Left renal pelvis (tissue), 4 donors: ENCODE results near the gene C21orf91. TPM values are rescaled to one million over a fixed set of nuclear protein-coding genes. Genes with fewer than 3 reads are reported as not detected.
"Not testable (repeated sequence)": the region's sequence is repeated elsewhere in the genome, so short reads cannot be mapped to it uniquely, and the experiment has no call there.

Experiments
- DNase-seq, 4 donors: peaks; one replicate each; pipeline ENCODE4 v3.0.0-alpha.2; 2013; ENCODE audit warnings: low read depth in 4 of 4, low spot score in 3 of 4
- polyA plus RNA-seq, 4 donors: library from polyadenylated mRNA; unstranded; fragments of 120-200 nt; gene quantifications; one replicate each; pipeline ENCODE4 v1.2.1, GENCODE V29; 2013; ENCODE audit not compliant: insufficient read length in 4 of 4

C21orf91 gene
- polyA plus RNA-seq, 4 donors = 25.6 to 33.6 (median 25.8) TPM

GRCh38 chr21:17781524-17781923, 37.6 kb downstream of the C21orf91 start:
- DNase-seq = no peak

GRCh38 chr21:17780539-17780938, 38.6 kb downstream of the C21orf91 start:
- no peak for DNase-seq

DNA sequence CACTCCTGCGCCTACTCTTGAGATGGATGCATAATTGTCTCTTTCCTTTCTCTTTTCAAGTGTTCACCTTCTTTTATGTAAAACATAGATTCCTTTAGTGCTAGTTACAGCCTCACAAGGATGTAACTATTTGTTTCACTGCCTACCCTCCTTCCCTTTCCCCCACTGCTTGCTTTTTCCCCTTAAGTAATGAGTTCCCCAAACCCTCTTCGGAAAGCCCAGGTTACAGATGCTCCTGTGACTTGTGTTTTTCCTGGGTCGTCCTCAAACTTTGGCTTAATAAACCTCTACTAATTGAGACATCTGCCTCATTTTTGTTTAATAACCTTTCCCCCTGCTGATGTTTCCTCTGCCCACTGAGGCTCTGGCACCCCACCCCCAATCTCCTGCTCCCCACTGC, 39.2 kb downstream of the C21orf91 start:
- DNase-seq = no peak

DNA sequence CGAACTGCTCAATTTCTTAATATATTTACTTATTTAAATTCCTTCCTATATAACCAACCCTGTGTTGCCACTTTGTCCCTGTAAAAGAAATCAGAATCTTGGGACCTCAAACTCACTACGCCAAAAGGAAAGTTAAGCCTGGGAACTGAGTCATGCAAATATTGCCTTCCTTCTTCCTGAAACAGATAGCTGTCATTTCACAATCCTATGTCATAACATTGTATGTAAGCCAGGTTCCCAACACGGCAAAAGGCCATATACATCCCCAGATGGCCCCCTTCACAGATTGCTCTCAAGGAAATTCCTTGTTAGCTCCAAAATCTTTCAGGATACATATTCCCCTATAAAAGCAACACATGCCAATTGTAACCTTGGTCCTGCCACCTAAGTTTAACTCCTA, 39.7 kb downstream of the C21orf91 start:
- DNase-seq = no peak

DNA sequence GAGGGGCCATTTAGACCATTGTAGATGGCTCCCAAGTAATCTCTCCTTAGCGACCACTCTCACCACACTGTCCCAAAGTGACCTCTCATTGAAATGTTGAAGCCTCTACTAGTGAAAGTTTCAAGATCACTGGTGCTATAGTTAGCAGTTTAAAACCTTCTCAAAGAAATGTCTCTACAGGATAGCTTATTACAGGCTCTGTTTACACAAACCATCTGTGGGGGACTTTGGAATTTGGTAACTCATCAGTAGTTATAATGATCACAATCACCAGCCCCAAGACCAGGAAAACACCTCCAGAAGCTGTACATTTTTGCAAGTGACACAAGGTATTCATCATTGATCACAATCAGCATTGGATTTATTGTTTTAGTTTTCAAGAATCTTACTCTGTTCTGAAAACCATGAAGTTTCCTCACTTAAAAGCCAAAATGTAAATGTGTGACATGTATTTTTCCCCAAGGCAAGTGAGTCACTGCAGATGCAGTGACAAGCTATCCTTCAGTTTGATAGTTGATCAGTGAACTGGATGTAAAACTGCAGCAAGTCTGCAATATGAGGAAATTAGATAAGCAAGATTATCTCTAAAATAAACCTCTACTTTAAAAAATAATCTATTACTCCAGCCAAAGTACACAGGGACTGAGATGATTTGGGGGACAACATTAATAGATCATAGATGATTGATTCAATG, 41.9 kb downstream of the C21orf91 start:
- no peak for DNase-seq

DNA sequence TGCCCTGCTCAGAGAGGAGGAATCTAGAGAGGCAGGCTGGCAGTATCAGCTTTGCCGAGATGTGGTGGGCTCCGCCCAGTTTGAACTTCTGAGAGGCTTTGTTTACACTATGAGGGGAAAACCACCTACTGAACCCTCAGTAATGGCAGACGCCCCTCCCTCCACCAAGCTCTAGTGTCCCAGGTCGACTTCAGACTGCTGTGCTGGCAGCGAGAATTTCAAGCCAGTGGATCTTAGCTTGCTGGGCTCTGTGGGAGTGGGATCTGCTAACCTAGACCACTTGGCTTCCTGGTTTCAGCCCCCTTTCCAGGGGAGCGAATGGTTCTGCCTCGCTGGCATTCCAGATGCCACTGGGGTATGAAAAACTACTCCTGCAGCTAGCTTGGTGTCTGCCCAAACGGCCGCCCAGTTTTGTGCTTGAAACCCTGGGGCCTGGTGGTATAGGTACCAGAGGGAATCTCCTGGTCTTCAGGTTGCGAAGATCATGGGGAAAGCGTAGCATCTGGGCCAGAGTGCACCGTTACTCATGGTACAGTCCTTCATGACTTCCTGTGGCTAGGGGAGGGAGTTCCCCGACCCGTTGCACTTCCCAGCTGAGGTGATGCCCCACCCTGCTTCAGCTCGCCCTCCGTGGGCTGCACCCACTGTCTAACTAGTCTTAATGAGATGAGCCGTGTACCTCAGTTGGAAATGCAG, 43.6 kb downstream of the C21orf91 start:
- no peak for DNase-seq

DNA sequence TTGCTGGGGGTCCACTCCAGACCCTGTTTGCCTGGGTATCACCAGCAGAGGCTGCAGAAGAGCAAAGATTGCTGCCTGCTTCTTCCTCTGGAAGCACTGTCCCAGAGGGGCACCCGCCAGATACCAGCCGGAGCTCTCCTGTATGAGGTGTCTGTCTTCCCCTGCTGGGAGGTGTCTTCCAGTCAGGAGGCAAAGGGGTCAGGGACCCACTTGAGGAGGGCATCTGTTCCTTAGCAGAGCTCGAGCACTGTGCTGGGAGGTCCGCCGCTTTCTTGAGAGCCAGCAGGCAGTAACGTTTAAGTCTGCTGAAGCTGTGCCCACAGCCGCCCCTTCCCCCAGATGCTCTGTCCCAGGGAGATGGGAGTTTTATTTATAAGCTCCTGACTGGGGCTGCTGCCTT, 44.1 kb downstream of the C21orf91 start:
- DNase-seq = not testable (repeated sequence)

DNA sequence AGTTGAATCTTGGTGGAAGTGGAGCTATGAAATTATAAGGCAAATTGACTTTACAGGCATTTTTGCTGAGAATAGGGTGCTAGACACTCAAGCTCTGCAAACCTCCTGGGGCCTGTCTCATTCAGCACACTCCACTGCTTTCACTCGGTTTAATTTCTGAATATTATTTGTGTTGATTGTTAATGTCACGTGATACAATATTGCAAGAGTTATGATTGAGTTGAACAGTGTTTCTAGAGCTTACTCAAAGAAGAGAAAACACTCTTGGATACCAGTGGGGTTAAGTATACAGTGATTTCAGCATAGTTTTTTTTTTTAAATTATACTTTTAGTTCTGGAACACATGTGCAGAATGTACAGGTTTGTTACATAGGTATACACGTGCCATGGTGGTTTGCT, 49.7 kb downstream of the C21orf91 start:
- no peak for DNase-seq

GRCh38 chr21:17768840-17769446, 50.2 kb downstream of the C21orf91 start:
- DNase-seq = no peak

DNA sequence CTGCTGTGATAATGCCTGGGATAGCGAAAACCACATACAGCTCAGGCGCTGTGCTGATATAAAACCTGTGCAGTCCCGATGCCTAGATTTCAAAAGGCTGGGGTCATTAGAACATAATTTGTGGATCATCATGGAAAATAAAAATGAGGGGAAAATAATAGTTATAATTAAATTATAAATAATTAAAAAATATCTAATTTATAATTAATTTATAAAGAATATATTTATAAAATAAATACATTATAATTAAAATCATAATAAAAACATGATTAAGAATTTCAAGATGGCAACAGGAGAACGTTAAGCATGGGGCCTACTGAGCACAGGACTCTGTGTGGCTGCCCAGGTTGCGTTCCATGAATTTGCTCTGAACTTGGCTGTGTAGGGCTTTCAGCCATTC, 53.9 kb downstream of the C21orf91 start:
- DNase-seq = no peak

DNA sequence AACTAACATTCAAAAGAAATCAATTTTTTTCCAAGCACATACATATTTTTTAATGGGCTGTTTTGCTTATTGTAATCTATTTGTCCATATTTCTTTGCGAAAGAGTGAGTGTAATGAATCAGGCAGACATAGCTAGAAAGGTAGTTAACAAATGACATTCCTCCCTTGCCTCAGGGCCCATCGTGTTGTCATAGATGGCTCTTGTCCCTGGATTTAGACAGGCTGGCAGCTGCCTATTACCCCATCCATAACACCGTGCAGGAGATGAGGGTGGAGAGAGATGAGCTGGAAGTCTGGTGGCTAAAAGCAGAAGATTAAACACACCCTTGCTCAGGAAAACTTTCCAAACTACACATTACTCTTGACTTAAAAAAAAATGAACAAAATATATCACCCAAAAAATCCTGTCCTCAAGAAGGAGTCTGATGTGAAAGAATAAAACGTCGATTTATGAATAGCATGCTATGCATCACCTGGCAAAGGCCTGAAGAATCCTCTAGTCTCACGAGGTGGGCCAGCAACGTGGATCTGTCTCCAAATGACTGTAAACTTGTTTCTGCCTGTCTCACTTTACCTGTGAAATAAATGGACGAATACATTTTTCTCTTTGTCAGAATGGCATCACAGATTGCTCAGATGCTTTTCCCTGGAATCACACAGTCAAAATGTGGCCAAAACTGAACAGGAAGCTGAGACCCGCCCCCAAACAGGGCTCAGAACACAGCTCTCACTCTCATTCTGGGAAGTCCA, 55.7 kb downstream of the C21orf91 start:
- DNase-seq = no peak

DNA sequence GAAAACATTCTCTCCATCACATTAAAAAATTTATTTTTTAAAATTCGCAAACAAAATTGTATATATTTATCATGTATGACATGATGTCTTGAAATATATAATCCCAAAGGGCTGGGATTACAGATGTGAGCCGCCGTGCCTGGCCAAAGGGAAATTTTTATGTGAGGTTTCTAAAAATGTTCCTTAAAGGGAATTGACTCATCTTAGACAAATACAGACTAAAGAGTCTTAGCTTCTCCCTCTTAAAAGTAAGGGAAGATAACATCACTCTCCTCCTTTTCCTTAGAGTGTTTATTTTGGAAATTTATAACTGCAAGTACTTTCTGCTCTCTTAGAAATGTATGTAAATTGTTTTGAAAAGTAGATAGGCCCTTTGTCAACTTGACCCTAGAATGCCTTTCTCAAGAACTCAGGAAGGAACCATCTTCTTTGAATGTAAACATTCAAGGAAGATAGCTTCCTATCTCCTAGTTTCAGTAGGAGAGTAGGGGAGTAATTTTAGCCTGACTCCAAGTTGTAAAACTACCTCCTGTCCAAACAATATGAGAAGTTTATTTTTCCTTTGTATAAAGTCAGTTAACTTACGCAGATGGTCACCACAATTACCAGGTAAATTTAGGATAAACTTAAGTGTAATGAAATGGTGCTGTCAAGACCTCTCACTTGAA, 59.5 kb downstream of the C21orf91 start:
- DNase-seq = no peak

DNA sequence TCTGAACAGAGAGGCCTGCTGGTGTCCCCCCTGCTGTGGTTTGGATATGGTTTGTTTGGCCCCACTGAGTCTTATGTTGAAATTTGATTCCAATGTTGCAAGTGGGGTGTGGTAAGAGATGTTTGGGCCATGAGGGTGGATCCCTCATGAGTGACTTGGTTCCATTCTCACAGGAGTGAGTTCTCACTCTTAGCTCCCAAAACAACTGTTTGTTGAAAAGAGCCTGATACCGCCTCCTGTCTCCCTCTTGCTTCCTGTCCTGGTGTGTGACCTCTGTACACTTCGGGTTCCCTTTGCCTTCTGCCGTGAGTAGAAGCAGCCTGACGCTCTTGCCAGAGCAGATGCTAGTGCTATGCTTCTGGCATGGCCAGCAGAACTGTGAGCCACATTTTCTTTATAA, 60.5 kb downstream of the C21orf91 start:
- no peak for DNase-seq

DNA sequence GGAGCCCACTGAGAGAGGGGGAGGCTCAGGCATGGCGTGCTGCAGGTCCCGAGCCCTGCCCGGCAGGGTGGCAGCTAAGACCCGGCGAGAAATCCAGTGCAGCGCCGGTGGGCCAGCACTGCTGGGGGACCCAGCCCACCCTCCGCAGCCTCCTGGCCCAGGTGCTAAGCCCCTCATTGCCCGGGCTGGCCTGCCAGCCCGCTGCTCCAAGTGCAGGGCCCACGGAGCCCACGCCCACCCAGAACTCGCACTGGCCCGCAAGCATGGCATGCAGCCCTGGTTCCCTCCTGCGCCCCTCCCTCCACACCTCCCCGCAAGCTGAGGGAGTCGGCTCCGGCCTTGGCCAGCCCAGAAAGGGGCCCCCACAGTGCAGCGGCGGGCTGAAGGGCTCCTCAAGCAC, 61.5 kb downstream of the C21orf91 start:
- DNase-seq = no peak

GRCh38 chr21:17753736-17754135, 65.4 kb downstream of the C21orf91 start:
- no peak for DNase-seq

- DNase-seq = no peak
Observed at GRCh38 chr21:17752171-17752570, 67.0 kb downstream of the C21orf91 start.

DNA sequence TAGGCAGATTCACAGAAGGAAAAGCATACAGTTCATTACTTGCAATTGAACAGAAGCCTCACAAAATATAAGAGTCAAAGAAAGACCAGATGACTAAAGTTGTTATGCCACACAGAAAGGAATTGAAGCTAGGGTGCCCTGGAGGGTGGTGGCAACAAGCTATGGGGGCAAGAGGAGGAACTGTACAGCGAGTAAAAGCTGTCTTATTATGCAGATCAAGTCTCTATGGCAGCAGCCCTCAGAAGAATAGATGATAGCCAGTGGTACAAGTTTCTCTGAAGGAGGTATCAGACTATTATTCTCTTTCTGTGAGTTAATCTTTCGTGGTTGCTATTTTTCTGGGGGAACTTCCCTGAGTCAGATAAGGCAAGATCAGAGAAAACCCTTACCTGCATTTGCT, 72.2 kb downstream of the C21orf91 start:
- no peak for DNase-seq

GRCh38 chr21:17745086-17745485, 74.1 kb downstream of the C21orf91 start:
- DNase-seq = no peak

DNA sequence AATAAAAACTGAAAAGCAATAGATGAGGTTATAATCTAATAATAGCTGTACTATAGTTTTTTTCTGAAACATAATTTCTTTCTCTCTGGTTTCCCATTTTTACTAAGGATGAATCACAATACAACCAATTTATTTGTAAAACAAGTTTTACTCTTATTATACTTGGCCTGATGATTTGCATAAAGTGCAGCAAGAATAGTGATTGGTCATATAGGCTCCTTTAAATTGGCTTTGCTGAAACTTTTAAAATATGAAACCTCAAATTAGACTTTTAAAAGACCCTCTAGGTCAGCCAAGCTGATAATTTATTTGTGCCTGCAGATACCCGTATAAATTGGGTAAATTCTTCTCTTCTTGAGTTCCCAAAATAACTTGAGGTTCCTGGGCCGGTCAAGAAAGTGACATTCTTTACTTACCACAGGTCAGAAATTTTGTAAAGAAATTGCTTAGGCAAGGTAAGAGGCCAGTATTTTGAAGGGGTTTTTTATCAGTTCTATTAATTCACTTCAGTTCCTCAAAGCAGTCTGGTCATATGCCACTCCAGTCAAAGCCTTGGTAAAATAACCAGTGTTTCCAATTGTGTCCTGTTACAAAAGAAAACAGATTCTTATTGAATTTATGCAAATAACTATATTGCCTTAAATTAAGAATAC, 76.1 kb downstream of the C21orf91 start:
- no peak for DNase-seq

DNA sequence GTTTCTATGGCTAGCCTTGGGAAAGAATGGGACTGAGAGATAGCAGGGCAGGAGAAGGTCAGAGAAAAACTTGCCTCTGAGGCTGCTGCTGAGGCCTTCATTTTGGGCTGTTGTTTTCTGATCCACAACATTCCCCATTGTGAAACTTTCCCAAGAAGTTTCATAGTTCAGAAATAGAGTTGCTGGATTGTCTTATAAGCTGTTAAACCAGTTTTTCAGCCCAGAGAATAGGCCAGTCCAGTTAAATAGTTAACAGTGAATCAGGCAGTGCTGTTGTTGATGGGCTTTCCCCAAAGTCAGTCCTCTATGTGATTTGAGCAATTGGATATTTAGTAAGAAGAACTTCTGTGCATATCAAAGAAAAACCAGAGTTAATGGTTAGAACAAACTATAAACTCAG, 77.0 kb downstream of the C21orf91 start:
- DNase-seq = no peak
